Sciatic nerve (tissue), 2 donors: ENCODE measurements around the gene FCHO2. TPM values are rescaled to one million over a fixed set of nuclear protein-coding genes. Genes with fewer than 3 reads are reported as not detected.
A peak's percentile ranks its signal among the peaks of the same experiment; 100 is the strongest.
"Not testable (repeated sequence)": the region's sequence is repeated elsewhere in the genome, so short reads cannot be mapped to it uniquely, and the experiment has no call there.

Source experiments
- ATAC-seq: fragments of 200-7000 bp; cut with Tn5 transposase; one replicate; pipeline ENCODE4 v1.9.1; 2020; ENCODE audit warnings: mild to moderate bottlenecking, moderate library complexity
- DNase-seq: peaks from one replicate; pipeline ENCODE4 v3.0.0-alpha.2; 2020; ENCODE audit warnings: low spot score
- intact Hi-C: fragments of 100-400 bp; cut with DNase I; formaldehyde crosslinking; loops from one replicate; pipeline ENCODE4 v1.14.2; 2022
- total RNA-seq: library from RNA; stranded (reverse); fragmentation: NEBNext Ultra II Directional; extraction: Animal tissue kit (Norgen Biotek cat#: 25700); gene quantifications from one replicate; pipeline ENCODE4 v1.2.1, GENCODE V29; 2021
- donor health status: DM: no; HTN: no; CAD: no.
- donor health status: DM: no; HTN: no; CAD: no.

FCHO2 gene
- total RNA-seq: 50.7 TPM

GRCh38 chr5:72955768-72956323 lies at the start of gene FCHO2:
TSS of gene FCHO2 (plus strand) at chr5:72956041. CDS start at chr5:72956097, 56 bp downstream.
- ATAC-seq: peak; percentile 98
- intact Hi-C loops: no loop called here
- DNase-seq: peak; percentile 100

GRCh38 chr5:72906806-72907205 lies 49.0 kb upstream of the FCHO2 start:
- no peak for ATAC-seq
- intact Hi-C loops: no loop called here
- DNase-seq: no peak

- intact Hi-C loops: no loop called here
- ATAC-seq (peak; percentile 73), DNase-seq (no peak)
These were observed 47.2 kb upstream of the FCHO2 start for GRCh38 chr5:72908664-72909063.

- DNase-seq (no peak), ATAC-seq (no peak)
- intact Hi-C loops: no loop called here
These were observed 38.5 kb upstream of the FCHO2 start for GRCh38 chr5:72917371-72917776.

- DNase-seq: no peak
- ATAC-seq: no peak
- intact Hi-C loops: no loop called here
These were observed 34.9 kb upstream of the FCHO2 start for GRCh38 chr5:72920690-72921502.

- DNase-seq: no peak
- intact Hi-C loops: no loop called here
- no peak for ATAC-seq
These were observed 34.0 kb upstream of the FCHO2 start for GRCh38 chr5:72921886-72922285.

- ATAC-seq (no peak), DNase-seq (no peak)
- intact Hi-C loops: no loop called here
These were observed 33.4 kb upstream of the FCHO2 start for GRCh38 chr5:72922422-72922821.

GRCh38 chr5:72925336-72926010 lies 30.4 kb upstream of the FCHO2 start:
- intact Hi-C loops: no loop called here
- no peak for ATAC-seq
- no peak for DNase-seq

- ATAC-seq, DNase-seq, intact Hi-C loops: not testable (repeated sequence)
These were observed 23.2 kb upstream of the FCHO2 start for GRCh38 chr5:72932686-72933085.

GRCh38 chr5:72934953-72935725 lies 20.7 kb upstream of the FCHO2 start:
- DNase-seq, ATAC-seq, intact Hi-C loops: not testable (repeated sequence)

- ATAC-seq (no peak), DNase-seq (no peak)
- intact Hi-C loops: no loop called here
These were observed 18.9 kb upstream of the FCHO2 start for GRCh38 chr5:72936893-72937292.

- no peak for ATAC-seq
- intact Hi-C loops: no loop called here
- DNase-seq: no peak
These were observed 18.3 kb upstream of the FCHO2 start for GRCh38 chr5:72937517-72938061.

- ATAC-seq: peak; percentile 46
- DNase-seq: no peak
- intact Hi-C loops: no loop called here
These were observed 17.6 kb upstream of the FCHO2 start for GRCh38 chr5:72938206-72938605.

- intact Hi-C loops: no loop called here
- ATAC-seq (peak; percentile 58), DNase-seq (no peak)
These were observed 15.8 kb upstream of the FCHO2 start for GRCh38 chr5:72940082-72940481.

- intact Hi-C loops: no loop called here
- no peak for DNase-seq
- no peak for ATAC-seq
These were observed 12.5 kb upstream of the FCHO2 start for GRCh38 chr5:72943307-72943706.

- ATAC-seq: no peak
- DNase-seq: no peak
- intact Hi-C loops: no loop called here
These were observed 8.3 kb upstream of the FCHO2 start for GRCh38 chr5:72947498-72947897.

GRCh38 chr5:72949481-72949880 lies 6.4 kb upstream of the FCHO2 start:
- DNase-seq: no peak
- intact Hi-C loops: no loop called here
- ATAC-seq: no peak

GRCh38 chr5:72951671-72952468 lies 4.0 kb upstream of the FCHO2 start:
- DNase-seq: no peak
- intact Hi-C loops: no loop called here
- ATAC-seq: no peak
